GM06990 (cell line): ENCODE data around the gene PDZRN4.

Source experiments
- DNase-seq: peaks from one replicate; pipeline ENCODE4 v3.0.0-alpha.2; 2011; ENCODE audit not compliant: insufficient read length; ENCODE audit errors: extremely low read depth
- H3K27me3 ChIP-seq: replicated peaks from 2 replicates; pipeline ENCODE4 v1.6.0; 2011; ENCODE audit warnings: low read length; ENCODE audit not compliant: control insufficient read depth, insufficient read depth
- H3K36me3 ChIP-seq: 2 replicates; pipeline ENCODE4 v1.5.1; 2011; ENCODE audit warnings: low read length; ENCODE audit not compliant: control insufficient read depth, insufficient read depth
- H3K4me3 ChIP-seq: replicated peaks from 2 replicates; pipeline ENCODE4 v1.5.1; 2011; ENCODE audit warnings: low read depth, mild to moderate bottlenecking, control low read depth, low read length
- TF ChIP-seq, protein P1 (sequence below): IDR thresholded peaks from 2 replicates; pipeline ENCODE4 v1.5.1; 2011; ENCODE audit warnings: low read length, control low read depth, mild to moderate bottlenecking, inconsistent platforms; ENCODE audit not compliant: insufficient read depth, poor library complexity, severe bottlenecking

The PDZRN4 gene

DNA sequence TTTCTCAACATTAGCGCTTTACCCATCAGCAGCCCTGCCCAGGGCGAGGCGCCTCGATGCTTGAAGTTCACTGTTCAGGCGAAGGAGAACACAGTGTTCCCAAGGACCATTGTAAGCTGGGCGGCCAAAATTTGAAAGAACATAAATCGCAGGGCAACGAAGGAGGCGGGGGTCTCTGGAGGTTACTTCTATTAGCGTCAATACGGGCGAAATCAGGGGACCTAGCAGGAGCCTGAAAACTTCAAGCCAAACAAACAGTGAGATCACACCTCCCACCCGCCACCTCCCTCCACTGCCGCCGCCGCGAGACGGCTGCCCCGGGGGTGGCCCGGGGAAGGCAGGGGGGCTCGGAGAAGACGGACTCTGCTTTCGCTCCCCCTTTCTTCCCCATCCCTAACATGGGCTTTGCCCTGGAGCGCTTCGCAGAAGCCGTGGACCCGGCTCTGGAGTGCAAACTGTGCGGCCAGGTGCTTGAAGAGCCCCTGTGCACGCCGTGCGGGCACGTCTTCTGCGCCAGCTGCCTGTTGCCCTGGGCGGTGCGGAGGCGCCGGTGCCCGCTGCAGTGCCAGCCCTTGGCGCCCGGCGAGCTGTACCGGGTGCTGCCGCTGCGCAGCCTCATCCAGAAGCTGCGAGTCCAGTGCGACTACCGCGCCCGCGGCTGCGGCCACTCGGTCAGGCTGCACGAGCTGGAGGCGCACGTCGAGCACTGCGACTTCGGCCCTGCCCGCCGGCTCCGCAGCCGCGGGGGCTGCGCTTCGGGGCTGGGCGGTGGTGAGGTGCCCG, at the start of gene PDZRN4:
Gene PDZRN4 (plus strand): TSS at position 263 of the 783 bp plus-strand sequence.
- H3K27me3 ChIP-seq: no peaks in the 10 kb centered on the region; the same call in 1 of the 2 replicates
- peak; percentile 14 for DNase-seq
- no peaks in the 10 kb centered on the region for H3K36me3 ChIP-seq
- H3K4me3 ChIP-seq: no peak within 1 kb of the TSS
- TF ChIP-seq, protein P1, sequence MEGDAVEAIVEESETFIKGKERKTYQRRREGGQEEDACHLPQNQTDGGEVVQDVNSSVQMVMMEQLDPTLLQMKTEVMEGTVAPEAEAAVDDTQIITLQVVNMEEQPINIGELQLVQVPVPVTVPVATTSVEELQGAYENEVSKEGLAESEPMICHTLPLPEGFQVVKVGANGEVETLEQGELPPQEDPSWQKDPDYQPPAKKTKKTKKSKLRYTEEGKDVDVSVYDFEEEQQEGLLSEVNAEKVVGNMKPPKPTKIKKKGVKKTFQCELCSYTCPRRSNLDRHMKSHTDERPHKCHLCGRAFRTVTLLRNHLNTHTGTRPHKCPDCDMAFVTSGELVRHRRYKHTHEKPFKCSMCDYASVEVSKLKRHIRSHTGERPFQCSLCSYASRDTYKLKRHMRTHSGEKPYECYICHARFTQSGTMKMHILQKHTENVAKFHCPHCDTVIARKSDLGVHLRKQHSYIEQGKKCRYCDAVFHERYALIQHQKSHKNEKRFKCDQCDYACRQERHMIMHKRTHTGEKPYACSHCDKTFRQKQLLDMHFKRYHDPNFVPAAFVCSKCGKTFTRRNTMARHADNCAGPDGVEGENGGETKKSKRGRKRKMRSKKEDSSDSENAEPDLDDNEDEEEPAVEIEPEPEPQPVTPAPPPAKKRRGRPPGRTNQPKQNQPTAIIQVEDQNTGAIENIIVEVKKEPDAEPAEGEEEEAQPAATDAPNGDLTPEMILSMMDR: no peak

DNA sequence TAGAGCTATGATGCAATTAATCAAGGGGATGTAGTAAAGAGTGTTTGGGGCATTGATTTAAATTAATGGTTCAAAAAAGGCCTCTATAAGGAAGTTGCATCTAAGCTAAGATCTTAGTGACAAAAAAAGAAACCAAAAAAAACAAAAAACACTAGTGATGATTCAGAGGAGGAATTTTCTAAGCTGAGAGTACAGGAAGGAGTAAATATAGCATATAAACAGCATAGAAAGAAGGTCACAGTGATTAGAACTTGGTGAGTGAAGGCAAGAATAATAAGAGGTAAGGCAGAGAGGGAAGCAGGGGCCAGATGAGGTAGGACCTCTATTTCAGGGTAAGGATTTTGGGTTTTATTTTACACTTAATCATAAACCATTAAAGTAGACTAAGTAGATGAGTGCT, 48.0 kb upstream of the PDZRN4 start:
- H3K36me3 ChIP-seq: no peaks in the 10 kb centered on the region
- no peaks in the 10 kb centered on the region for H3K27me3 ChIP-seq
- TF ChIP-seq, protein P1: no peak
- no peak overlapping the region for H3K4me3 ChIP-seq
- no peak for DNase-seq

DNA sequence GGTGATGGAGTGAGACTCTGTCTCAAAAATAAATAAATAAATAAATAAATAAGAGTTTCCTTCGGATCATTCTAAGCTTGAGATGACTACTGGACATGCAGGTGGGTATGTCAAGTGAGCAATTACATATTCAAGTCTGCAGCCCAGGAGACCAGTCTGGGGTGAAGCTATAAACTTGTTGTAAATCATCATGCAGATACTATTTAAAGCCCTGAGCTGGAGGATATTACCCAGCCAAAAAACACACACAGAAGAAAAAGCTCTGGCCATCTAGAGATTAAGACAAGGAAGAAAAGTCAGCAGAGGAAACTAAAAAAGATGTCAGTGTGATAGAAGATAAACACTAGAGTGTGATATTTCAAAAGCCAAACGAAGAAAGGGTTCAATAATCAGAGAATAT, 47.0 kb upstream of the PDZRN4 start:
- Histone ChIP-seq H3K4me3 (no peak overlapping the region), H3K36me3 (no peaks in the 10 kb centered on the region), H3K27me3 (no peaks in the 10 kb centered on the region)
- DNase-seq: no peak
- TF ChIP-seq, protein P1: no peak

DNA sequence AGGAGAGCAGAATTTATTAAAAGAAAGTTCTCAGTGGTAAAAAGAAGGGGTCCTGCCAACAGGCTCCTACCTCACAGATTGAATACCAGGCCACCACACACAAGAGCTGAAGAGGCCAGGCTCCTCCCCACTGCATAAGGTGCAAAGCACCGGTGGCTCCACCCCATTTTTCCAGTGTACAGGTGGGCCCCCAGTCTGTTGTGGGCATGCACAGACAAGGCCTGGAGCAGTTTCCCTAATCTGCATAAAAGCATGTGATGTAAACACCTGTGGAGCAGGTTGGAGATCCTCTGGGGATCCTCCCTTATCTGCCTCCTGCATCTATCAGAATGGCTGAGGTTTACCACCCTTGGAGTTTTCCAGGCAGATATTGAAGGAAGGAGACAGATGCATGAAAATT, 45.7 kb upstream of the PDZRN4 start:
- no peak overlapping the region for H3K4me3 ChIP-seq
- H3K36me3 ChIP-seq: no peaks in the 10 kb centered on the region
- no peak for DNase-seq
- TF ChIP-seq, protein P1: no peak
- H3K27me3 ChIP-seq: no peaks in the 10 kb centered on the region

DNA sequence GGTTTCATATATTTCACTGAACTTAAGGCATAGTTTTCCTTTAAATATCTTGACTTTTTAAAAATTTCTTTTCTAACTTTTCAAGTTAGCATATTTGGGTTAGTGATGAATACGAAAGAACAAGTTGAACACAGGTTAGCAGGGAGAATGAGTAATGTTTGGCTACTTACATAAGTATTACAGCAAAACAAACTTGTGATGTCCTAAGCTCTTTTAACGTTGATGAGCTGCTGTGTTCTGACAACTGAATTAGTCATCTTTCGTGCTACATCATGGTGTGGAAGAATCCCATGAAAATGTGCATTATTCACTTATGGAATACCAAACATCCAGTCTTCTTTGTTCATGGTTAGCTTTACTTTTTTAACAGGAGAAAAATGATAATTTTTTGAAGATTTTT, 36.3 kb upstream of the PDZRN4 start:
- H3K36me3 ChIP-seq: no peaks in the 10 kb centered on the region
- DNase-seq: no peak
- no peaks in the 10 kb centered on the region for H3K27me3 ChIP-seq
- H3K4me3 ChIP-seq: no peak overlapping the region
- TF ChIP-seq, protein P1: no peak

DNA sequence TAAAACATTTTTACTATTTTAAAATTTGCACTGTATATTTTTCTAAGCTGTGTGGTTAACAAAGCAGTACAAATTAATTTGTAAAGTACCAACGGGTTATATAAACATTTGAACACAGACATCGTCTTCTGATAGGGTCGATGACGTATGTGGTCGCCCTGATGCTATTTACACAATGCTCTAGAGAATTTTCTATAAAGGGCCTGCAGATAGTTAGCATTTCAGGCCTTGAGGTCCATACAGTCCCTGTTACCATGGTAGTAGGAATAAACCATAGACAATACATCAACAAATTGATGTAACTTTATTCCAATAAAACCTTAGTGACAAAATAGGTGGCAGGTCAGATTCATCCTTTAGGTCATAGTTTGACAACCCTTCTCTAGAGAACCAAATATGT, 25.7 kb upstream of the PDZRN4 start:
- no peak overlapping the region for H3K4me3 ChIP-seq
- DNase-seq: no peak
- no peaks in the 10 kb centered on the region for H3K27me3 ChIP-seq
- H3K36me3 ChIP-seq: no peaks in the 10 kb centered on the region
- TF ChIP-seq, protein P1: no peak
